Activated T-helper 1 cell treated with Interleukin-2 at 50 U/mL for 16 hours (primary cell): Measurements from ENCODE around the gene LPA.
A peak's percentile ranks its signal among the peaks of the same experiment; 100 is the strongest.
"Not testable (repeated sequence)": the region's sequence is repeated elsewhere in the genome, so short reads cannot be mapped to it uniquely, and the experiment has no call there.

Experiments
- DNase-seq: peaks from one replicate; pipeline ENCODE4 v3.0.0-alpha.2; 2020; ENCODE audit warnings: low read depth

LPA gene

DNA sequence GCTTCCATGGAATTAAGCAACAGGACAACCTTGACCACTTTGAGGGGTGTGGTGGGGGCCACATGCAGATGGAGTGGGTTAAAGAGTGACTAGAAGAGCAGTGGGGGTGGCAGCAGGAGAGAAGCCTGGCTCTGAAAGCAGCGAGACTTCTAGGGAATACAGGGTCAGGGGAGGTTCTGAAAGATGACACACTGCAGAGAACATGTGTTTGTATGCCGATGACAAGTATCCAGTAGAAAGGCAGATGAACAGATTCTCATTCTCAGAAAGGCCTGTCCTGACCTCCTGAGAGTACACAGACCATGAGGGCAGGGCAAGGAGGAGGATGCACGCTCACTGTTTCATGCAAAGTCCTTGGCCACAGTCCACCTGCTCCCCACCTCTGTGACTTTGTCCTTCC, 2.9 kb downstream of the LPA start:
- no peak for DNase-seq

- DNase-seq: no peak
These were observed 4.5 kb downstream of the LPA start for GRCh38 chr6:160659562-160659961.

GRCh38 chr6:160634706-160635105, 29.4 kb downstream of the LPA start:
- DNase-seq: no peak

GRCh38 chr6:160595838-160596832, 67.9 kb downstream of the LPA start:
- no peak for DNase-seq

GRCh38 chr6:160595297-160595696, 68.8 kb downstream of the LPA start:
- not testable (repeated sequence) for DNase-seq

GRCh38 chr6:160586374-160586773, 77.7 kb downstream of the LPA start:
- DNase-seq: no peak

DNA sequence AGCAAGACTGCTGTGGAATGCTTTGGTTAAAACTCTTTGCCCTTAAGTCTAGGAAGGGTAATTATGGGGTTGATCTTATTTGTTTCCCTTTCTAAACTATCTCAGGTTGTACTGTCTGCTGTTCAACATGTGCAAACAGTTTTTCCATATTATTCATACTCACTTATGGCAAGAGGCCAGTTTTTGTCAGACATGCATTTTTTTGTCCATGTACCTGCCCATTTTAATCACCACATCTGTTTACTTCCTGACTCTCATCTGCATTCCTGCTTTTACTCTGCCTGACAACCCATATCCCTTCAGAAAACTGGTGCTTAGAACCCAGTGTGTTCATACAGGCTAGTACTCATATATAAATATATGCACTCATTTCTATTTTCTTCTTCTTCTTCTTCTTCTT, 80.3 kb downstream of the LPA start:
- no peak for DNase-seq

- no peak for DNase-seq
These were observed 82.7 kb downstream of the LPA start for GRCh38 chr6:160581406-160581805.

DNA sequence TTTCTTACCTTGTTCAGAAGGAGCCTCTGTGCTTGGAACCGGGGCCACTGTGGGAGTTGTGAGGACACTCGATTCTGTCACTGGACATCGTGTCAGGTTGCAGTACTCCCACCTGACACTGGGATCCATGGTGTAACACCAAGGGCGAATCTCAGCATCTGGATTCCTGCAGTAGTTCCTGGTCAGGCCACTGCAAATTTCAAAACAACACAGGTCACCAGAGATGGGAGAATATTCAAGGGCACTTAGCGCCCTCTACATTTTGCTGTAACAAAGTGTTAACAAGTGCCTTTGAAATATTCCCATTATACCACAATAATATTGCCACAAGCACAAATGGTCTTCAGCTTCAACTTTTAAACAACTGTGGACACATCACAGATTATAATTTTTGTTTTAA, 85.6 kb downstream of the LPA start:
- not testable (repeated sequence) for DNase-seq

DNA sequence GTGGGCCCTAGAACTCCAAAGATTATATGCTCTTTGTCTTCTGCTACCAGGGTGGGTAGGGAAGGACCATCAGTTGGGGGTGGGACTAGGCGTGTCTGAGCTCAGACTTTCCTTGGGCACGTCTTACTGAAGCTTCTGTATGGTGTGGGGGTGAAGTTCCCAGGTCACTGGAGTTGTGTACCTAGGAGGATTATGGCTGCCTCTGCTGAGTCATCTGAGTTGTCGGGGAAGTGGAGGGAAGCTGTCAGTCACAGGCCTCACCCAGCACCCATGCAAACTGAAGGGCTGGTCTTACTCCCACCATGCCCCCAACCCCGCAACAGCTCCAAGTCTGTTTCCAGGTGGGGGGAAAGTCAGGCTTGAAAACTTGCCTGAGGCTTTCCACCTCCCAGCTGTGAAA, 90.1 kb downstream of the LPA start:
- DNase-seq: no peak

GRCh38 chr6:160571201-160571600, 92.9 kb downstream of the LPA start:
- DNase-seq: not testable (repeated sequence)

- no peak for DNase-seq
These were observed 119.3 kb downstream of the LPA start for GRCh38 chr6:160544802-160545201.

GRCh38 chr6:160535270-160535669, 128.8 kb downstream of the LPA start:
- no peak for DNase-seq

DNA sequence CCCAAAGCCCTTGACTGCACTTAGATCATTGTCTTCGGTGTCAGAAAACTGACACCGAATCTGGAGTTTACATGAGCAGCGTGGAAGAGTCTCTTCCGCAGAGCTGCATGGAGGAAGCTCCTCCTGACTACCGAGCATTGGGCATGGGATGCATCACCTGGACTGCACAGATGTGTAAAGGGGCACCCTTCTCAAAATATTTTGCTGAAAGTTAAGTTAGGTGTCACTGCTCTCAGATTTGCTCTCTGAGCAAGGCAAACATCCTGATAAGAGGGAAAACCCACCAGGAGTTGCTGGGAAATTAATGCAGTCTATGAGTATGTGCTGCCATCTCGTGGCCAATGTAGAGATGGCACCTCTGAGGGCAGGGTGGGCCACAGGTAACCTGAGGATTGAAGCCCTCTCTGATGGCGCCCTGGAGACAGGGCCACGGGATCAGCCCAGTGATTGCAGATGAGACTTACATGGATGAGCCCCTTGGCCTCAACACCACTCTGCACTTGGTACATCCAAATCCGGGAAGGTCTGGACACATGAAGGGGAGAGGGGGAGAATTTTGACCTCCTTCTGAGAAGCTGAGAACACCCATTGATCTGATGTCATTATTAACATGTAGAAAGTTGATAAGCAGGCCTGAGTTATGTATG, 129.9 kb downstream of the LPA start:
- DNase-seq: peak; percentile 40

GRCh38 chr6:160532315-160532714, 131.8 kb downstream of the LPA start:
- no peak for DNase-seq

DNA sequence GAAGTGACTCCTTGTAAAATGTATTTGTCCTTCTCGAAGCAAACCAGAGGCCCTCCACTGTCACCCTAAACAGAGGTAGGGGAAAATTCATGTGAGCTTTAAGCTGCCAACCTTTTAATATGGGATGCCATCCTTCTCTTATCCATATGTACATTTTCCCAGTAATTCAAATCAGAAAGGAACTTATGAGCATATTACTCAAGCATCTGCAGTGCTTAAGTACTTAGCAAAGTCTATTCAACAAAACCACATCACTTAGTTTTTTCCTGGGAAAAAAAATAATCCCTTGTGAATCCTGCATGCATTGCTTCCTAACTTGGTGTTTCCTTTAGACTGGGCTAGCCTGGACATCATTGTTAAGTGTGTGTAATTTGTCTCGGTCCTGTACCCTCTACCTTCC, 132.2 kb downstream of the LPA start:
- DNase-seq: no peak

- DNase-seq: not testable (repeated sequence)
These were observed 134.6 kb downstream of the LPA start for GRCh38 chr6:160529524-160529923.

GRCh38 chr6:160523223-160523622, 140.9 kb downstream of the LPA start:
- no peak for DNase-seq

- DNase-seq: peak; percentile 47
These were observed 143.8 kb downstream of the LPA start for GRCh38 chr6:160520043-160520904.

DNA sequence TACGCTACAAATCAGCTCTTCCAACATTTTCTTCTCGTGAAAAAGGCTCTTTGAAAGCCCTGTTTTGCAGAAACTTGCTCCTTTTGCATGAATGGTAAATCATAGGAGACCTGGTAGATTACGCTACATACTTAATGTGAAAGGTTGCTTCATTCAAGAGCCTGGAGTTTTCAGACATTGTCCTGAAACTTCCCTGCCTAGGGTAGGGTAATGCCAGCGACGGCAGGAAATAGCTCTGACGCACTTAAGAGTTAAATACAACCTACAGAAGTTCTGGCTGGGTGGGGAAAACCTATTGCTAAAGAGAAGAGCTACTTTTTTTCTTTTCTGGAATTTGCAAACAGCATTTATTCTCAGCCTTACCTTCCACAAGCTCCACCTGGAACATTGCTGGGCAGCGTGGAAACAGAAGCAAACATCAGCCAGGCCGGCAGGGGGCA, 144.5 kb downstream of the LPA start:
- DNase-seq: peak; percentile 60

- no peak for DNase-seq
These were observed 144.9 kb downstream of the LPA start for GRCh38 chr6:160519133-160519532.

DNA sequence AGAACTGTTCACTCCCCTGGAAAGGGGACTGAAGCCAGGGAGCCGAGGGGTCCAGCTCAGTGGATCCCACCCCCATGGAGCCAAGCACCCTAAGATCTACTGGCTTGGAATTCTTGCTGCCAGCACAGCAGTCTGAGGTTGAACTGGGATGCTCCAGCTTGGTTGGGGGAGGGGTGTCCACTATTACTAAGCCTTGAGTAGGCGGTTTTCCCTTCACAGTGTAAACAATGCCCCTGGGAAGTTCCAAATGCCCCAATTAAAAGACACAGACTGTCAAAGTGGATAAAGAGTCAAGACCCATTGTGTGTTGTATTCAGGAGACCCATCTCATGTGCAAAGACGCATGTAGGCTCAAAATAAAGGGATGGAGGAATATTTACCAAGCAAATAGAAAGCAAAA, 150.2 kb downstream of the LPA start:
- DNase-seq: no peak
